Amniotic epithelial cell (primary cell): ENCODE measurements around the gene CD99.

Experiments used
- DNase-seq: peaks from one replicate; pipeline ENCODE4 v3.0.0-alpha.2; 2010; ENCODE audit warnings: low read depth

CD99 gene

DNA sequence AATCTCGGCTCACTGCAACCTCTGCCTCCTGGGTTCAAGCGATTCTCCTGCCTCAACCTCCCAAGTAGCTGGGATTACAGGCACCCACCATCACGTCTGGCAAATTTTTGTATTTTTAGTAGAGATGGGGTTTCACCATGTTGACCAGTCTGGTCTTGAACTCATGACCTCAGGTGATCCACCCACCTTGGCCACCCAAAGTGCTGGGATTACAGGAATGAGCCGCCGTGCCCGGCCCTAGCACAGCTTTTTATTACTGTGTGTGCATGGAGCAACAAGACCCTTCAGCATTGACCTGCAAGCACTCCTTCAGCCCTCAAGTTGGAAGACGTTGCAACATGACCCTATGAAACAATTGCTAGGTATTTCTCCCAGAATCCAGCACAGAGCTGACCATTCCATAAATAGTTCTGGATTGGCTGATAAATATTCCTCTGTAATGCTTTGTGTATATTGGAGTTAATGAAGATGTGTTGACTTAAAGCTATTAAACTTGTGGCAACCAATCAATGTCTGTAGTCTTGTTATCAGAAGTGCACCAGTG is 15.4 kb upstream of the CD99 start:
- peak; percentile 70 for DNase-seq

DNA sequence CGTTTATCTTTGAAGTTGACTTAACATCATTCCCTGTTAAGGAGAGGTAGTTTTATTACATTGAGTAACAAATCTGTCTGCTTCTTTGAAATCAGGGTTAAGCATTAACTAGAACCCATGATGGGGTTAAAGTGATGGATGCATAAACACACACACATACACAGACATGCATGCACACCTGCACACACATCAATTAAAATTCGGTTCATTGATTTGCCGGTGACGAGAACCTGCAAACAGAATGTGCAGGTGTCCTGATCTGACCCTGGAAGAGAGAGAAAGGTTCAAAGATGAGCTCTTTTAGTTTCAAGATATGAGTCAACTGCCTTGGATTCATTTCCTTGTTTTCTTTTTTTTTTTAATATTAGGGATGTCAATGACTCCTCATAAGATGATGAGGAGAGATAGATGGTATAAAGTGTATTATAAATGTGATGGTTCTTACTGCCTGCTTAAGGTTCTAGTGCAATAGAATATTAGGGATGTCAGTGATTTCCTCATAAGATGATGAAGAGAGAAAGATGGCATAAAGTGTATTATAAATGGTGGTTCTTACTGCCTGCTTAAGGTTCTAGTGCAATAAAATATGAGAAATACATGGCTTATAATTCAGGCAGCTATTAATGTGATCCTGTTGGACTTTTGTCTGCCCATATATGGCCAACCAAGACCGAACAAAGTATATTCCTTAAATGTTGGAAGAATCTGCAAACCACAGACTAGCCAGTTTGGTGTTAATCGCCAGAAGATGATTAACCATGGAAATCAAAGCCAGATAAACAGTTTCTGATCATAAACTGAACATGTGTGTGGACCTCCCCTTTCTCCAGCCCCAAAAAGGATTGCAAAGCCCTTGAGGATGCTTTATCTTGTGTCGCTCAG is 14.1 kb upstream of the CD99 start:
- peak; percentile 22 for DNase-seq

DNA sequence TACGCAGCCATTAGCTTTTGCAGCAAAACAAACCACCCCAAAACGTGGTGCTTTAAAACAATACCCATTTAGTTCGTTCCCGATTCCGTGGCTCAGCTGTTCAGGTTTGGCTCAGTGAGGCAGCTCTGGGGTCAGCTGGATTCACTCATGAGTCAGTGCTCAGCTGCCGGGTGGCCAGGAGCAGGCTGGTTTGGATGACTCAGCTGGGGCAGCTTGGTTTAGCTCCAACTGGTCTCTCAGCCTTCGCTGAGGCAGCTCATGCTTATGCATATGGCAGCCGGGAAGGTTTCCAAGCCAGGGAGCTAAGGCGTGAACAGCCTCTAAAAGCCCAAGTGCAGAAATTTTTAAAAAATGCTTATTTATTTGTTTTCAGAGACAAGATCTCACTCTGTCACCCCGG is 13.3 kb upstream of the CD99 start:
- peak; percentile 98 for DNase-seq

DNA sequence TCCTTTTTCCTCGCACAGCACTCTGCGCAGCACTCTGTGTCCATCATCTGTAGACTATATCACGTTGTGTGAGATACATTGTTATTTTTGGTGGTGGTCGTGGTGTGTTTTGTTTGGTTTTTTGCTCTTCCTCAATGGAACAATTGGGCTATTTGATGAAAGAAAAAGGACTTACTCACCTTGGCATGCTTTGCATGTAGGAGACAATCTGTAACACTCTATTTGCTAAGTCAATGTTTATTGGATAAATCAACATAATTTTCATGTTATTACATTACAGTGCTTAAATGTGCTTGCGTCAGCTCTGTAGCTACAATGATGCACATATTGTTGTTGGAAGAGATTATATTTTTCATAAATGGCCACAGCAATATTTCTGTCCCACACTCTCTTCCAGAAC is 12.5 kb upstream of the CD99 start:
- DNase-seq: no peak

DNA sequence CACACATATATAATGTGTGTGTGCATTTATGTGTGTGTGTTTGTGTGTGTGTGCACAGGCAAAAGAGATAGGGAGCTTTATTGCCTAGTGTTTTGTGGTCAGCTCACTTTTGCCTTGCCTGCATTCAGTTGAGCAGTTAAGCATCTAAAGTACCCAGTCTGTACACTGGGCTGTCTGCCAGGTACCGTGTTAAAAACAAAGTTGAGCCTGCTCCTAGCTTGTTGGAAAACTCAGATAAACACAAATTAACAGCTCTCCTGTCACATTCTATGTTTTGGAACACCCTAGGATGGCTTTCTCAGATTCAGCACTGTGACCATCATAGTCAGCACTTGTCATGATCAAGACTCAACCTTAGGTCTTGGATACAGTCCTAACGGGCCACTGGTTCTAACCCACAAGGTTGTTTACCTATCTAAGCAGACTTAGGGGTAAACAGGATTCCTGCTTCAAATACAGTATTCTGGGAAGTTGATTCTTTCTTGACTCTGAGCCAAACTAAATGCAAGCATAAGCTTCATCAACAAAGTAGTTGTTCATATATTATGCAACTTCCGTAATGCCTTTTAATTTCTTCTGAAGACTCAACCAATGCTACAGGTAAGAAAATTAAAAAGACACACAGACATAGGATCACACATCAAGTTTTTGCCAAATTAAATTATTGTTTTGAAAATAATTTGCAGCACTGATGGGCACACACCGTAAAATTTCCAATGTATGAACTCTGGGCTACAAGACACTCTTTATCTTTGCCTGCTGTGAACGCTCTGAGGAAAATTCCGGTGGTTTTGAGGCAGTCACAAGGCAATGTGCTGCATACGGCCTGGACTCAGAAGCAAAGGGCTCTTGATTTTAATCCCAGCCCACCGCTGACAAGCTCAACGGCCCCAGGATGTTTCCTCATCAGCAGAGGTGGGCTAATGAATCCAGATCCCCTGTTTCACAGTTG is 11.3 kb upstream of the CD99 start:
- peak; percentile 94 for DNase-seq

DNA sequence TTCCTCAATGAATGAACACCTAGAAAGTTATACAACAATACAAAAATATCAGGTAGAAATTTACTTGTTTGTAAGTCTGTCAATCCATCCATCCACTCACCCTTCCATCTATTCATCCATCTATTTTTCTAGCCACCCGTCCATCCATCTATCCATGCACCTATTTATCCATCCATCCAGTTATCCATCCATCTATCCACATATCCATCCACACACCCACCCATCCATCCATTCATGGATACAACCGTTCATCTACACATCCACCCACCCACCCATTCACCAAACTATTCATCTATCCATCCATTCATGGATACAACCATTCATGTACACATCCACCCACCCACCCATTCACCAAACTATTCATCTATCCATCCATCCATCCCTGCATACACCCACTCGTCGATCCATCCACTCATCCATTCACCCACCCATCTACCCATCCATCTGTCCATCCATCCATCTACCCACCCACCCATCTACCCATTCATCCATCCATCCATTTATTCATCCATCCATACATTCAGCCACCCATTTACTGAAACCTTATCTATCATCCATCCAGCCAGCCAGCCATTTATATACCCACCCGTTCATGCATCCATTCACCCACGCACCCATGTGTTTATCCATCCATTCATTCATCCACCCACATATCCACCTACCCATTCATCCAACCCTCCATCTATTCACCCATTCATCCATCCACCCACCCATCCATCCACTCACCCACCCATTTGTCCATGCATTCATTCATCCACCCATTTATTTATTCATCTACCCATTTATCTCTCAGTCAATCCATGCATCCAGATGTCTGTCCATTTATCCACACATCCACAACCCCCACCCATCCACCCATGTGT is 10.4 kb upstream of the CD99 start:
- DNase-seq: no peak

DNA sequence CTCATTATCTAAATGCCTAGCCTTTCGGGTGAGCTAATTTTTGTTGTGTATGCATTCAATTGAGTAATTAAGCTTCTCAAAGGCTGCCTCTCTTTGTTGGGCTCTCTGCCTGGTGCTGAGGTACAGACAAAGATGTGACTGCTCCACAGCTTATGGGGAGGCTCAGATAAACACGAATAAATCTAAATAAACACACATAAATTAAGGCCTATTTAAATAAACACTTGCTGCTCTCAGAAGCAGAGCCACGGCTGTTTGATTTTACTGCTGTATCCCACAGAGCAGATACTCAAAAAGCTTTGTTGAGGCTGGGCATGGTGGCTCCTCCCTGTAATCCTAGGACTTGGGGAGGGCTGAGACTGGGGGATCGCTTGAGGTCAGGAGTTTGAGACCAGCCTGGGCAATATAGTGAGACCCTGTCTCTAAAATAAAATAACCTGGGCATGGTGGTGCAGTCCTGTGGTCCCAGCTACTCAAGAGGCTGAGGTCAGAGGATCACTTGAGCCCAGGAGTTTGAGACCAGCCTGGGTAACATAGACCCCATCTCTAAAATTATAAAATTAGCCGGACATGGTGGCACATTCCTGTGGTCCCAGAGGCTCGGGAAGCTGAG is 8.4 kb upstream of the CD99 start:
- no peak for DNase-seq

DNA sequence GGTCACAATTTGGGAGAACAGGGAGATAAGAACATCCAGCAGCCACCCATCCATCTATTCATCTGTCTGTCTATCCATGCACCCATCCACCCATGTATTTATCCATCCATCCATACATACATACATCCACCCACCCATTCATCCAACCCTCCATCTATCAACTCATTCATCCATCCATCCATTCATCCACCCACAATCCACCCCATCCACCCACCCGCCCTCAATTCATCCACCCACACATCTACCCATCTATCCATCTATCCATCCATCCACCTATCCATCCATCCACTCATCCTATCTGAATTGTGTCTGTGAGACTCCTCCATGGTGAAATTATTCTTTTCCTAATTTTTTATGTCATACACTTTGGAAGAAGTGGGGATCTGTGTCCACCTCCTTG is 6.8 kb upstream of the CD99 start:
- DNase-seq: no peak

DNA sequence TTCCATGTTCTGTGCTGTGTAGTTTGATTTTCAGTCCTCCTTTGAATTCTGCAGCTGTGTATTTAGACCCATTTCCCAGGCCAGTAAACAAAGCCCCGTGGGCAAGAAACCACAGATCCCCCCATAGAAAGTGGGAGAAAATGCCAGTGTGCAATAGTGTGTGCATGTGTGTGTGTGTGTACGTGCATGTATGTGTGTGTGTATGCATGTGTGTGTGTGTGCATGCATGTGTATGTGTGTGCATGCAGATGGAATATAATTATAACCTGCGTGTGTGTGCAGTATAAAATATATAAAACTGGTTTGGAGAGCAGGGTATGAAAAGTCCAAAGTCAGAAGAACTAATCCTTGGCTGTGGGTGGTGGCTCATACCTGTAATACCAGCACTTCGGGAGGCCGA is 5.2 kb upstream of the CD99 start:
- no peak for DNase-seq

DNA sequence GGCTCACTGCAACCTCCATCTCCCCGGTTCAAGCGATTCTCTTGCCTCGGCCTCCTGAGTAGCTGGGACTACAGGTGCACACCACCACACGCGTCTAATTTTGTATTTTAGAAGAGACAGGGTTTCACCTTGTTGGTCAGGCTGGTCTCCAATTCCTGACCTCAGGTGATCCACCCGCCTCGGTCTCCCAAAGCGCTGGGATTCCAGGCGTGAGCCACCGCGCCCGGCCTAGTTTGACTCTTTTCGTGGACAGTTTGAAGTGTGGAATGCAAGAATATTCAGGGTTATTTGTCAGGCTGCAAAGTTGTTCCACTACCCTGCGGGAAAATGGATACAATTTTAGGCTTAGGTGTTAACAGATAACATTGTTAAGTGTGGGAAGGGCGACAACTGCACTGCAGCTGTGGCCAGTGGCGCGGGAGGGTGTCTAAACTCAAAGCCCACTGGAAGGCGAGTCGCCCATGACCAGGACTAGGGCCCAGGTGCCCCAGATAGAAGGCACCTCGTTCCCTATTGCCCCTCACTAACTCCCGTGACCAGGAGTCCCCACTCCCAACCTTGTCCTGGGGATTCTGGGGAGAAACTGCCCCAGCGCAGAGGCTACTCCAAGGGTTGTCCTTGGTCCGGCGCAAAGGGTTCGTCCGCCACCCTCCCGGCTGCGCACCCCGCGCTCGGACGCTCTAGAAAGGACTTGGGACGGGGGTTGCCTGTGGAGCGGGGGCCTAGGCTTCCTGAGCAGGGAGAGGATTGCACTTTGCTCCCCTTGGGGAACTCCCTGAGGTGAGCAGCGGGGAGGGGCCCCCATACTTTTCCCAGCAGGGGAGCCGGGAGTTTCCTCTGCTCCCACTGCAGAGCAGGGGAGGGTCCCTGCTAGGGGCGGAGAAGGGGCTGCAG is 1.1 kb upstream of the CD99 start:
- no peak for DNase-seq

DNA sequence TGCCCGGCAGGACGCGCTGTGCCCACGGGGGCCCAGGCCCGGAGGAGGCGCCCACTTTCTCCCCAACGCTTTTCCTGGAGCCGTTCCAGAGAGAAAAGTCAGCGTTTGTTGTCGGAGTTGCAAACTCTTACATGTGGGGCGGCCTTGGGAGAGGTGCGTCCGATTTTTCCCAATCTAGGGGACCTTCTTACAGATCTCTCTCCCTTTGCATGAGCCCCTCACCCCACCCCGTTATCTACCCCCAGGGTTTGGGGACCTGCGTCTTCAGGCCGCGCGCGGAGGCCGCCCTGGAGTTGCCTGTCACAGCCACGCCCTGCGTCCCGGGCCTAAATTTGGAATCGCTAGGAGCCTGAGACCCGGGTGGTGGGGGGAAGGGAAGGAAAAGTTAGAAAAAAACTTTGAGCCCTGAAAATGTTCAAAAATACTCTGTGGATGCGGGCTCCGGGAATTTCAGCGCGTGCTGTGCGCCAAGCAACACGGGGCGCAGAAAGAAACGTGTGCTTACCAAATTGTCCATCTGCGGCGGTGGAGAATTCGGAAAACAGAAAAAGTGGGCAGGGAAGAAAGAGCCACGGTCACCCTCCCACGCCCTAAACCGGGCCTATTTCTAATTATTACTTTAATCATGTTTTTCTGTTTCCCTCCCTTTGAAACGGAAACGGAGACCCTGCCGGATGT is 587 bp downstream of the CD99 start:
- peak; percentile 44 for DNase-seq

DNA sequence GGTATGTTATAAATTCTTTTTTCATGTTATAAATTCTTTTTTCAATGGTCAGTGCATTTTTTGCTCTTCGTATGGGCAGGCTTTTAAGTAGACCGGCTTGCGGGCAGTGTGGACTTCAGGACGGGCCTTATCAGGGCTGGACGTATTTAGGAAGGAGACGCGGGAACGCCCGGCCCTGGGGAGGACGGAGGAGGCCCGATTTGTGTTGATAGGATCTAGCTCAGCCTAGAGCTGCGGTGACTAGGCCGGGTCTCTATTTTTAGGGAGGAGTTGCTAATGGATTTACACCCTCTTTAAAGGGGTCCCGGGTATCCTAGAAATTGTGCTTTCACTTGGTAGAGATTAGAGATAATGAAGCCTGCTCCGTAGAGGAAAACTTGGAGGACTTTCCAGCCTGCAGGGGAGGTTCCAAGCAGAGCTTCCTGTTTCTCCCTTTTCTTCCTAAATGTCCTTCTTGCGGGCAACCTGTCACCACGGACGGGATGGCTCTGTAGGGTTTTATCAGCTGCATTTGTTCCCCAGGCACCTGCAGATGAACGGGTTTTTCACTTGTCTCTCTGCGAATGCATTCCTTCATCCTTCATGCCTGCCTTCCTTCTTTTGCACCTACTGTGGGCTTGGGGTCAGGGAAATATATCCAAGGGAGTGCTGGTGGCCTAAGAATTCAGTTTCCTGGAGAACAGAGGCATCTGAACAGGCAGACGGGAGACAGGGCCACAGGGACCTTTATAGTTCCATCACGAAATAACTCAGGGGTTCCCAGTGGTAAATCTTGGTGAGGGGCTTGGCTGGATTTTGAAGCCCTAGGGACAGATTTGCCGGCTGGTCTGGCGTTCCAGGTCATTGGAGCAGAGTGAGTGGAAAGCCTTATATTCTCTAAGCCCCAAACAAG is 1.4 kb downstream of the CD99 start:
- peak; percentile 70 for DNase-seq

DNA sequence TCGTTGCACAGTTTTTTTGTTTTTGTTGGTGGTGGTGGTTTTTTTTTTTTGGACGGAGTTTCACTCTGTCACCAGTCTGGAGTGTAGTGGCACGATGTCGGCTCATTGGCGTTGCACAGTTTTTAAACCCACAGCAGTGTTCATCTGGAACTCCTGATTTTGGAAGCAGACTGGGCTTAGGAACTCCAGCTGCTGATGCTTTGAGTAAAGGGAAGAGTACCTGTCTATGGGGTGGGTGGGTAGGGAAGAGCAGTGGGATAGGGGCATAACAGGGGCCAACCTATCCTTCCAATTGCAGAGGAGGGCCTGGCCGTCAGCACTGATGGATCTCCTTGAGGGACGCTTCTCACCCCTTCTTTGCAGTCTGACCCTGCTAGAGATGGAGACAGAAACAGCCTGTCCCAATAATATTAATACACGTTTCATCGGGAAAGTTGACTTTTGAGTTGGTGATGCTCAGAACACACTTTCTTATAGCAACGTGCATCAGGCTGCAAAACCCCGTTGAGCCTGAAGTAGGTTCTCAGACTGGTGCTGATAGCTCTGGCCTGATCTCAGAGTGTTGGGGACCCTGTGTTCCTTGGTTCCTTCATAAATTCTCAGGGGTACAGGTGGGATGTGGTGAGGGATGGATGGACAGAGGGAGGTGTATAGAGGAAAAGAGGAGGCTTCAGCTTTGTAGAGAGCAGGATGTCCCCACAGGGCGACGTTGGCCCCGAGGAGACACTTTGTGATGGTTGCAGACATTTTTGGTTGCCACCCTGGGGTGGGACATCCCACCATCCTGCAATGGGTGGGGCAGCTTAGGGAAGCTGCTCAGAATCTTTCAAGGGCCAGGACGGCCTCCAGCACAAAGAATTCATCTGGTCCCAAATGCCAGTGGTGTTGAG is 2.3 kb downstream of the CD99 start:
- no peak for DNase-seq

DNA sequence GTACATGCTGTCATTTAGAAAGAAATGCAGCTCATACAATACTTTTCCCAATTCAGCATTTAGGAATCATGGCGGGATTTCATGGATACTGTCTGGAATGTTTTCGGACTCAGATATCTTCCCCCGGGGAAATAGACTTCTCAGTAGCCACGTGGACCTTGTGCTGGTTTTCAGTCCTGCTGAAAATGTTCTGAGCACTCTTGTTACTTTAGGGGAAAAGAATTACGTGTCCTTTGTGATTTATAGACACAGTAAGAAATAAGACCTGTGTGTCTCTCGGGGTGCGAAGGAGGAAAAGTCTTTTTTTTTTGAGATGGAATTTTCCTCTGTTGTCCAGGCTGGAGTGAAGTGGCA is 3.8 kb downstream of the CD99 start:
- DNase-seq: no peak

DNA sequence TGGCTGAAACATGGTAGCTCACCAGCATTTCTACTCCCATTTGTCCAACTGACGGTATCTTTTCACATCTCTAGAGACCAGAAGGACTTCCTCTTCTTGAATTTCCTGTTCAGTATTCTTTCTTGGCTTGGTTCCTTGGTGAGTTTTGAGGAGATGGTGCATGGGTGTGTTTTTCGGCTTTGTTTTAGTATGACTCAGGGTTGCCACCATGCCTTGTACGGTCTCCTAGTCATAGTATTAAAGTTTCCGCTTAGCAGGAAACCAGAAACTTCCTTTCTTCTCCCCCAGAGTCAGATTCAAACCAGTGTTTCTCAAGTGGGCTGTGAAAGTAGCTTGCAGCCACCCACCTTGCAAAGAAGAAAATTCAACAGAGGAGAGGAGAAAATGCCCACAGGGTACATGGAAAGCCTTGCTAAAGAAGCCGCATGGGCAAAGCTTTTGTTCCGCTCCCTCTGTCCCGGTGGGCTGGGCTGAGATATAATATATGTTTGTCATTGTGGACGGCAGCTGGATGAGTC is 5.7 kb downstream of the CD99 start:
- peak; percentile 59 for DNase-seq

DNA sequence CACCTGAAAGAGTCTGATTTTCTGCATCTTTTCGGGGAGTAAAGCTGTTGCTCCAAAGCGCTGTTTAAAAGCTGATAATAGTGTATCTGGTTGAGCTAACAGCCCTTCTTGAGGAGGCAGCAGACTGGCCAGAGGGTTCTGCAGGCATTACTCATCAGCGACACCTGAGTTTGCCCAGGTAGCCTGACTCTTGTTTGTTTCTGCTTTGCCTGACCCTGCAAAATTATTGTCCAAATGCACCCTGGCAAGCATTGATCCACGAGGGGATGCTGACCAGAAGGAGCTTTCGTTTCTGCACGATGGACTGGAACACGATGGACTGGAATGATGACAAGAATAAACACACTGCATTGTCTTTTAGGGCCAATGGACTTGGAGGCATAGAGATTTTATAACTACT is 6.2 kb downstream of the CD99 start:
- DNase-seq: no peak

DNA sequence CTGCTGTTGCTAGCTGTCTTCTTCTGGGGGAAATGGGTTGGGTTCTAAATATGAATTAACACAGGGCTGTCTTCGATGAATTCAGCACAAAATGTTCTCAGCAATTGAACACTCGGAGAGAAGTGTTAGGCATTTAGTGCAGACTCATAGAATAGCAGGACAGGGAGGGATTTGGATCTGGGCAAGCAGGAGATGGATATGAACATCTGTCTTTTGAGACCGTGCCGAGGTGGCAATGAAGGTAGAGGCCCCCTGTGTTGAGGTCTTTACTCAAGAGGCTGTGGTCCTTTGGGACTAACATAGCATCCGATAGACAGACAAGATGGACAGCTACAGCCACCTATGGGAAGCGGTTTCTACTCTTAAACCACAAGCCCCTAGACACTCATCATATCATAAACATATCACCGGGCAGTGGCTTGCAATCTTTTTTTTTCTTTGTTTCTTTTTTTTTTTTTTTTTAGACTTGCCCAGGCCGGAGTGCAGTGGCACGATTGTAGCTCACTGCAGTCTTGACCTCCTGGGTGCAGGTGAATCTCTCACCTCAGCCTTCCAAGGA is 6.7 kb downstream of the CD99 start:
- peak; percentile 79 for DNase-seq
